Measurements from ENCODE around the gene TRAF3.

Gene TRAF3

DNA sequence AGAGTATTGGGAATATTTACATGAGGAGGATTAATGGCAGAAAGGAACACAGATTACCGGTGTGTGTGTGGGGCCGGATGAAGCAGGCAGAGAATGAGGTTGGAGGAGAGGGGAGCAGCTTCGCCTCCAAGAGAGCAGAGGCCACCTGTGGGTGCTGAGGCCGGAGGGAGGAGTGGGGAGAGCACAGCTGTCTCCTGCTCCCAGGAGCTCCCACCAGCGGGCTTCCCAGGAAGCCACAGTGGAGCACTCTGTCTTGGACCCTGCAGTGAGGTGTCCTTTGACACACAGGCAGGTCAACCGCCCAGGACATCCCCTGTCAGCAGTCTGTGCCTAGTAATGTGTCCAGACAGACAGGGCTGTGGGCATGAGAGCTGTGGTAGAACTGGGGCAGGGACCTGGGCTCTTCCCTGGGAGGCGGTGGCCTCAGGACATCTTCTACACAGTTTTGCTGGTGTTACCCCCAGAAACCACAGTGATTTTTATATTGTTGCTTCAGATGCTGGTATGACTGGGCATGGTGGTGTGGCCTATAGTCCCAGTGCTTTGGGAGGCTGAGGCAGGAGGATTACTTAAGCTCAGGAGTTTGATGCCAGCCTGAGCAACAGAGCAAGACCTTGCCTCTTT lies 126.8 kb downstream of the TRAF3 start:
- in situ Hi-C loops (cut with HindIII; ENCODE audit: low sequenced_read_pairs) = no loop called here

DNA sequence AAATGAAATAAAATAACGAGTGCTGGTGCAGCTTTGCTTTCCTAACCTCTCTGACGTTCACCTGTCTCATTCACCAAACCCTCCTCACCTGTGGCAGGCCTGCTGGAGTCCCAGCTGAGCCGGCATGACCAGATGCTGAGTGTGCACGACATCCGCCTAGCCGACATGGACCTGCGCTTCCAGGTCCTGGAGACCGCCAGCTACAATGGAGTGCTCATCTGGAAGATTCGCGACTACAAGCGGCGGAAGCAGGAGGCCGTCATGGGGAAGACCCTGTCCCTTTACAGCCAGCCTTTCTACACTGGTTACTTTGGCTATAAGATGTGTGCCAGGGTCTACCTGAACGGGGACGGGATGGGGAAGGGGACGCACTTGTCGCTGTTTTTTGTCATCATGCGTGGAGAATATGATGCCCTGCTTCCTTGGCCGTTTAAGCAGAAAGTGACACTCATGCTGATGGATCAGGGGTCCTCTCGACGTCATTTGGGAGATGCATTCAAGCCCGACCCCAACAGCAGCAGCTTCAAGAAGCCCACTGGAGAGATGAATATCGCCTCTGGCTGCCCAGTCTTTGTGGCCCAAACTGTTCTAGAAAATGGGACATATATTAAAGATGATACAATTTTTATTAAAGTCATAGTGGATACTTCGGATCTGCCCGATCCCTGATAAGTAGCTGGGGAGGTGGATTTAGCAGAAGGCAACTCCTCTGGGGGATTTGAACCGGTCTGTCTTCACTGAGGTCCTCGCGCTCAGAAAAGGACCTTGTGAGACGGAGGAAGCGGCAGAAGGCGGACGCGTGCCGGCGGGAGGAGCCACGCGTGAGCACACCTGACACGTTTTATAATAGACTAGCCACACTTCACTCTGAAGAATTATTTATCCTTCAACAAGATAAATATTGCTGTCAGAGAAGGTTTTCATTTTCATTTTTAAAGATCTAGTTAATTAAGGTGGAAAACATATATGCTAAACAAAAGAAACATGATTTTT lies 128.2 kb downstream of the TRAF3 start:
- in situ Hi-C loops (cut with HindIII; ENCODE audit: low sequenced_read_pairs) = no loop called here

DNA sequence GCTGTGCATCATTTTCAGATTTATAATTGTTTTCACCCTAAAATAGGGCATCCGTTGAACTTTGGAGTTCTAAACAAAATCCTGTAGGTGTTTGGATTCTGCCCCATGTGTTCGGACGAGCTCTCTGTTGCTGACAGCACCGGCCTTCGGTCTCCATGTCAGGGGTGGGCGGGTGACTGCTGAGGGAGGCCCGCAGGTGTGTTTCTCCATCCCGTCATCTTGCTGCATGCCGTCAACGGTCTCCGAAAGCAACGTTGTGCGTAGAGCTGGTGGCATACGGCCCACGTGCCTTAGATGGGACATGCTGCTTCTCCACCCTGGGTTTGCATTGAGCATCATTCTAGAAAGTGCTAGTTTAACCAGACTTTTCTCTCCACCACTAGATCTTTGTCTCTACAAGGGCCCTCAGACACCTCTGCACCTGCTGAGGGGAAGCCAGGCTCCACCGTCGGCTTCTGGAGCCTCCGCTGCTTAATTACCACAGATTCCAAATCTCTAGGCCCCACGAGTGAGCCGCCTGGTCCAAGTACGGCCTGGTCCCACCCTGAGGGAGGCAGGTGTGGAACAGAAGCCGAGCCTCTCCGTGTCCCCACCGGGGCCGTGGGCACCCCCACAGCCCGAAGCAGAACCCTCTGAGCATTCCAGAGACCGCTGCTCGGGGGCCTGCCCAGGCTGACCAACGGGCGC lies 129.5 kb downstream of the TRAF3 start:
- in situ Hi-C loops (cut with HindIII; ENCODE audit: low sequenced_read_pairs) = no loop called here

- in situ Hi-C loops (cut with HindIII; ENCODE audit: low sequenced_read_pairs) = no loop called here
These were observed 130.1 kb downstream of the TRAF3 start for GRCh38 chr14:102907303-102907844.

DNA sequence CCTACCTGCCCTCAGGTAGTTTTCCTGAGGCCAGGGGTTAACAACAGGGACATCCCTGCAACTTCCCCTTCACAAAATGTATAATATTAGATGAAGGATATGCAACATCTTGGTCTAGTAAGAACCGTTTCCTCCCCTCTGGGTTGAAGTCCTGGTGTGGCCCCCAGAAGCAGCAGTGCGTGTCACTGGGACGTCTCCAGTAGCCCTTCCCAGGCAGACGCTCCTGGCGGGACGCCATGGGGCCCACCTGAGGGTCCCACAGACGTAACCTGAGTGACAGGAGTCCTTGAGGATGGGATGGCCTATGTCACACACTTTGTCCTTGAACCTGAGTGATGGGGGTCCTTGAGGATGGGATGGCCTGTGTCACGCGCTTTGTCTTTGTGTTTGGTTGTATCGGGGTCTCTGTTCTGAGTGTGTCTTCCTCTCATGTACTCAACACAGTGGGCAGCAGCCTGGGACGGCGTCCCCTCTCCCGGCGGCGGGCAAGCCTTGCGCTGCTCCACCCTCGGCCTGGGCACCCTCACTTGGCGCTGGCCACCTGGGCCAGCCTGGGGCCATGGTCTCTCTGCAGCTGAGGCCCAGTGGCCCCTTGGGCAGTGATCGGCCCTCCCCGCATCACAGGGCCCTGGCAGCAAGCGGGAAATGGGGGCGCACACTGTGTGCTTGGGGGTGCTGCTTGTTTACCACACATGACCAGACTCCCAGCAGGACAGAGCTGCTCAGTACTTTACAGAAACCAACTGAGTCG lies 130.9 kb downstream of the TRAF3 start:
- in situ Hi-C loops (cut with HindIII; ENCODE audit: low sequenced_read_pairs) = no loop called here

- in situ Hi-C loops (cut with HindIII; ENCODE audit: low sequenced_read_pairs) = no loop called here
These were observed 131.7 kb downstream of the TRAF3 start for GRCh38 chr14:102908766-102909455.

- in situ Hi-C loops (cut with HindIII; ENCODE audit: low sequenced_read_pairs) = no loop called here
These were observed 132.2 kb downstream of the TRAF3 start for GRCh38 chr14:102909462-102909861.

GRCh38 chr14:102909911-102910310 lies 132.7 kb downstream of the TRAF3 start:
- in situ Hi-C loops (cut with HindIII; ENCODE audit: low sequenced_read_pairs) = no loop called here

GRCh38 chr14:102910442-102910841 lies 133.2 kb downstream of the TRAF3 start:
- in situ Hi-C loops (cut with HindIII; ENCODE audit: low sequenced_read_pairs) = no loop called here

- in situ Hi-C loops (cut with HindIII; ENCODE audit: low sequenced_read_pairs) = no loop called here
These were observed 134.3 kb downstream of the TRAF3 start for GRCh38 chr14:102911541-102911951.

DNA sequence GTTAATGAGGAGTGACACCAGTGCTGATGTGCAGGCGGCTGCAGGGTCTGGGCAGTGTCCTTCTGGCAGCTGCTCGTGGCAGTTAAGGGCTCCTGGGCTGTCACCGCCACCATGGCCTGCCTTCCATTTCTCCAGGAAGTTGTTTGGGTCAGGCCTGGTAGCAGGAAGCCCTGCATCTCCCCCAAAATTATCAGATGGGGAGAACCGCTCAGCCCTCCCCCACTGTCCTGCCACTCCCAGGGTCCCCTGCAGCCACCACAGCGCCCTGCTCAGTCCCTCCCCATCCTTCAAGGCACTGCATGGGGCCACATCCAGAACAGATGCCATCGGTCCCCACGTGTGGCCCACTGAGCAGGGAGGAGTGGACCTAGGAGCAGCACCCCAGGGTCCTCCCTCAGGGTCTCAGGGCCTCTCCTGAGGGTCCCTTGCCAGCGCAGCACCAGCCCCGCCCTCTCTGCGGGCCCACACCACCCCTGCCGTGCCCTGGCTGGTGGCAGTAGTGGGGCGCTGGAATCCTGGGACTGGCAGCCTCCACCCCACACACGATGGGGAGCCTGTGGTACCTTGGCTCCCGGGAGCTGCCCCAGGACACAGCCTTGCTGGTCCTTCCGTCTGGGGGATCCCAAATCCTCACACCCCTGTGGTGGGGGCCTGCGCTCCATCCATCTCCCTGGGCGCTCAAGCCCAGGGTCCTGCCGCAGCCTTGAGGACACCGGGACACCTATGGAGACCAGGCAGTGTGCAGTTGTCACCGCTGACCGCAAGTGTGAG lies 134.9 kb downstream of the TRAF3 start:
- in situ Hi-C loops (cut with HindIII; ENCODE audit: low sequenced_read_pairs) = no loop called here

GRCh38 chr14:102913341-102914211 lies 136.3 kb downstream of the TRAF3 start:
- in situ Hi-C loops (cut with HindIII; ENCODE audit: low sequenced_read_pairs) = no loop called here

DNA sequence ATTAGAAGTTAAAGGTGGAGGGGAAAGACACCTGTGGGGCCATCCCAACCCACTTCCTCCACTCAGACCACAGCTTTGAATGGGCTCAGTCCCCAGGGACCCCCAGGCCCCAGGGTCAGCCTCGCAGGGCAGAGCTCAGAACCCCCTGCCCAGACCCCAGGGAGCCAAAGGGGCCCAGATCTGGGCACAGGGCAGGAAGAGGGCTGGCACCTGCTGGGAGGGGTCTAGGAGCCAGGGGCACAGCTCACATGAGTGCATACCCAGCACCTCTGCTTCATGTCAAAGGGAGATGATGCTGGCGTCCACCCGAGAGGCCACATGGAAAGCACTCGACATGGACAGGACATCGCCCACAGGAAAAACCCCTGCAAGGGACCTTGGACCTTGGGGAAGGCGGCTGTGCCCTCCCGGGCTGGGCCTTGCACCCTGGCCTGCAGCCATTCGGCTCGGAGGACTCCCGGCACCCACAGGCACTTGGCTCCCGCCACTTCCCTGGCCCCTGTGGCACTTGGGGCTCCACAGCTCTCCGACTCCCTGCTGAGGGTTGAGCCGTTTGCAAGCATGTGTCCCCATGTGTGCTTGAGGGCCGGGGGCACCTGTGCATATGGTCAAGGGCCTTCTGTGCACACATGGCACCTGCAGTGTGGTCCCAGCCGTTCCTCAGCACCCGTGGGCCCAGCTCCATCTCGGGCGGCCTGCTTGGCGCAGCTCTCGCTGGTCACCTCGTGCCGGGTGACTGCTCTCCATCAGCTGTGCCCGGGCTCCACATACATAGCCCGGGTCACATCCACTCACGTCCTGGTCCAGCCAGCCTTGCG lies 137.4 kb downstream of the TRAF3 start:
- in situ Hi-C loops (cut with HindIII; ENCODE audit: low sequenced_read_pairs) = no loop called here

GRCh38 chr14:102915292-102916110 lies 138.3 kb downstream of the TRAF3 start:
- in situ Hi-C loops (cut with HindIII; ENCODE audit: low sequenced_read_pairs) = no loop called here

DNA sequence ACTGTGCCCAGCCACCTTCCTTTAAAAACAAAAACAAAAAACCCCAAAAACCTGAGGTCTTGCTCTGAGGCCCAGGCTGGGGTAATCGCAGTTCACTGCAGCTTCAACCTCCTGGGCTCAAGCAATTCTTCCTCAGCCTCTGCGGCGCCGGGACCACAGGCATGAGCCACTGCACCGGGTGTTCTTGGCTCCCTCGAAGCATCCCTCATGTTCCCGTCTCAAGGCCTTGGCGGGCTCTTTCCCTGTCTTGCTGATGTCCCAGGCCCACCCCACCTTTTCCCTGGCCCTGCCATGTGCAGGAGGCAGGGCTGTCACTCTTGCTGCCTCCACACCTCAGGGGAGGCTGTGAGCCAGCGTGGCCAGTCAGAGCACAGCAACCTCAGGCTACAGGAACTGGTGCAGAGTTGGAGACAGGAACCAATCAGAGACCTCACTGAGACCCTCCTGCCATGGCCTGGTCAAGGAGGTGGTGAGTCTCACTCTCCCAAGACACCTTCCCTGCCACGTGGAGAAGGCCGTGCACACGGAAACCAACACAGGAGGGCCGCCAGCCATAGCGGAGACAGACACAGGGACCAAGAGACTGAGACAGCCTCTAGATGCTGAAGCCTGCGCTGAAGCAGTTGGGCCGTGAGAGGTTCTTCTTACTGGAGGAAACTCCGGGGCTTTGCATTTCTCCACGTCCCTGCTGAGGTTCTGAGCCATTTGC lies 139.3 kb downstream of the TRAF3 start:
- in situ Hi-C loops (cut with HindIII; ENCODE audit: low sequenced_read_pairs) = no loop called here

- in situ Hi-C loops (cut with HindIII; ENCODE audit: low sequenced_read_pairs) = no loop called here
These were observed 139.8 kb downstream of the TRAF3 start for GRCh38 chr14:102917056-102917385.

All from endothelial cell of hepatic sinusoid (primary cell).